Muscle of back (tissue), 11 donors: ENCODE results near the gene LYPD4. TPM values are rescaled to one million over a fixed set of nuclear protein-coding genes. Genes with fewer than 3 reads are reported as not detected.
"Not testable (repeated sequence)": the region's sequence is repeated elsewhere in the genome, so short reads cannot be mapped to it uniquely, and the experiment has no call there.

Experiments used
- DNase-seq, 3 donors: peaks; one replicate each; pipeline versions ENCODE4 v3.0.0 to v3.0.0-alpha.2; 2013
- polyA plus RNA-seq, 10 donors: library from polyadenylated mRNA; unstranded; fragments of 120-200 nt; gene quantifications; one replicate each; pipeline ENCODE4 v1.2.1, GENCODE V29; 2013; ENCODE audit not compliant: insufficient read length in 10 of 10

The LYPD4 gene
- polyA plus RNA-seq, 10 donors, result 0.15 TPM; not detected in 9

DNA sequence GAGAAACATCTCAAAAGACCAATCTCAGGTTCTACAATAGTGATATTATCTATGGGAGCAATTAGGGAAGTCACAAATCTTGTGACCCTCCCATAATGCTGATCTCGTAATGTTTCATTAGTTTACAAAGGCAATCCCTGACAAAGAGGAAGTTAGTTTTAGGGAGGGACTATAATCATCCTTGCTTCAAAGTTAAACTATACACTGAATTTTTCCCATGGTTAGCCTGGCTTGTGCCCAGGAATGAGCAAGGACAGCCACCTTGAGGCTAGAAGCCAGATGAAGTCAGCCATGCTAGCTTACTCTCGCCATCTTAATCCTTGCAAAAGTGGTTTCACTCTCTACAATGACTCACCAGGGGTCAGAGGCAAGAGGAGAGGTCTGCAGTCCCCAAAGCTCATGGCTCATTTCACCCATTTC is 42.7 kb downstream of the LYPD4 start:
- DNase-seq, result no peak

DNA sequence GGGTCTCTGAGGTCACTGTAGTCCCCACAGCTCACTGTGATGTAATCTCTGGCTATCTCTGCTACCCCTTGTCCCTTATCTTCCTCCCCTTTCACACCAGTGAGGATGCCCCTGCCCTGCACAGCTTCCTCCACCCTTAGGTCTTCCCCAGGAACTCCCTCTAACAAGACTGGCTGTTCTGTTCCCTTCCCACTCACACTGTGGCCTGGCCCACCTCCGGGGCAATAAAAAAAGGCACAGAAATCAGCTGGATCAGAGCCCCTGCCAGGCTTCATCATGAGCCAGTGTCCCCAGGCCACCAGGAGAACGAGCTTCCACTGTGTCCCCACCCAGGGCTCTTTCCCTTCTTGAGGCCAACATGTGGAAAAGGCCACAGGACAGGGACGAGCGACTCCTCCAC is 43.5 kb downstream of the LYPD4 start:
- DNase-seq, result no peak

- no peak for DNase-seq
Measured at GRCh38 chr19:41799444-41800000, 45.0 kb downstream of the LYPD4 start.

- DNase-seq, result no peak
Measured at GRCh38 chr19:41796901-41797300, 47.6 kb downstream of the LYPD4 start.

GRCh38 chr19:41796362-41796761 is 48.1 kb downstream of the LYPD4 start, which contains the start of gene CEACAM3:
Gene CEACAM3 (plus strand): TSS chr19:41796587. CDS start chr19:41796678, 91 bp downstream.
- DNase-seq, result no peak

DNA sequence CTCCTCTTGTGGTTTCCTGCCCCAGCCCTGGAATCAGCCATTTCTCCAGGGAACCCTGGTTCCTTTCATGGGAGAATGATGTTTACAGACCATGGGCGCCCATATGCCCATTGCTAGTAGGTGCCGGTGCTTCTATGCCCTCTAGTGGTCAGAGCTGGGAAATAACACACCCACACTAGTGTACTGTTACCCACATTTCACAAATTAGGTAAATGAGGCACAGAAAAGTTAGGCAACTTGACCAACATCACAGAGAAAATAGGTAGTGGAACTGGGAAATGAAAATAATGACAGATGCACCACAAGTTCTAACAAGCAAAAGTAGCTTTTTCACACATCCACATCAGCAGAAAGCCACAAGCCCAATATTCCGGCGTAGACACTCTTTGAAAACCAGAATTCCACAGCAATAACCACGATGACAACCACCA is 49.4 kb downstream of the LYPD4 start:
- peak in 2 of 3 donors; percentile 6 to 19 for DNase-seq

DNA sequence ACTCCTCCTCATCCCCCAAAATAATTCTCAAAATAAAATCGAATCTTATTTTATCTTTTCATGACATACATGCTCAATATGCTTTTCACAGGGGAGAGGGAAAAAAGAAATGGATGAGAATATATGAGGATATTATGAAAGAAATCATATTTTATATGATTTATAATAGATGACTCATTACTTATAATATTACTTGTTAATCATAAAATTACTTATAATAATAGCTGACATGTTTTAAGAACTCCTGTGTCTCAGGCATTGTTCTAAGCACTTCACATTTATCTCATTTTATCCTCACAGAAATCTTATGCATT is 51.1 kb downstream of the LYPD4 start:
- no peak for DNase-seq

GRCh38 chr19:41792513-41793413 is 51.7 kb downstream of the LYPD4 start:
- peak in 2 of 3 donors; percentile 18 to 32 for DNase-seq

DNA sequence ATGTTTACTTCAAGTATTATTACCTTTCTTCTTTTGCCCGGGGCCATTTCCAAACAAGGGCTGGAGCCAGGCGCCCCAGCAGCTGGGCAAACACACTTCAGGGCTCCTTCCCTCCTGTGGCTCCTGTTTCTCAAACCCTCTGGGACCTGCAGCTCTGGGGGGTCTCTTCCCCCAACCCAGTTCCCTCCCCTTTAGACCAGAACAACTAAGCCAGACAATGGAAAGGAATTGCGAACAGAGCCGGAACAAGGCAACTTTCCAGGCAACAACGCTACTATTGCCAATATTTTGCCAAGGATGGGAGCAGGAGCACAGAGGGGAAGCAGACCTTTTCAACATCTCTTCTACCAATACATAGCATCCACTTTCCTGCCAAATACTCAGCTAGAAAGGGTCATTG is 55.4 kb downstream of the LYPD4 start:
- not testable (repeated sequence) for DNase-seq

DNA sequence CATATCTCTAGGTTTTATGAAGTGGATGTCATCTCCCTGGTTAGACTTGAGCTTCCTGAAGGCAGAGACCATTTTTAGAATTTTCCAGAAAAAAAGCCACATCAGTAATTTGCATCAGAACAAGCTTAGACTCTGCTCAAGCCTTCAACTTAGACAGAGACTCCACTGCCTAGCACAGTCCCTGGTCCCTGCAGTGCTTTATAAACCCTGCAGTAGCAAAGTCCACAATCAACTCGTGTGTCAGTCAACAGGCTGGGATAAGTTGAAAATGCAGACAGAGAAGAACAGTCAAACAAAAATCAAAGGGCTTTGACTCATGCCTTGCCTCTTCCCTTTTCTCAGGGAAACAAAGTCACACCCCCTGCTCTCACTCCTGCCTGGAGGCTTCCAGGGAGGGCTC is 56.0 kb downstream of the LYPD4 start:
- not testable (repeated sequence) for DNase-seq

Other genes with a start within 250 kb of the LYPD4 start
- under 1 TPM in 4 of 10 donors, not detected in 6; 0.12 to 0.52 (median 0.34) TPM for gene CEACAM4, start 217.6 kb downstream of the LYPD4 start, polyA plus RNA-seq
- gene CEACAM7, start 156.4 kb downstream of the LYPD4 start, polyA plus RNA-seq, result not detected
- gene CEACAM5, start 136.1 kb downstream of the LYPD4 start, polyA plus RNA-seq, result under 1 TPM in 5 of 10 donors, not detected in 5; 0.05 to 0.78 (median 0.14) TPM
- under 1 TPM in 9 of 10 donors, not detected in 1; 0.08 to 0.40 (median 0.26) TPM for gene CEACAM6, start 89.2 kb downstream of the LYPD4 start, polyA plus RNA-seq
- gene CEACAM3, start 48.1 kb downstream of the LYPD4 start, polyA plus RNA-seq, result under 1 TPM in 2 of 10 donors, not detected in 8; 0.13 to 0.18 TPM
- under 1 TPM in 2 of 10 donors, not detected in 8; 0.16 to 0.43 TPM for gene DMRTC2, start 359 bp upstream of the LYPD4 start, polyA plus RNA-seq
- 1,000 to 10,000 TPM; 1,506 to 2,735 (median 2,171) TPM for gene RPS19, start 15.6 kb upstream of the LYPD4 start, polyA plus RNA-seq
- gene CD79A, start 32.6 kb upstream of the LYPD4 start, polyA plus RNA-seq, result 1 to 10 TPM in 5 of 10 donors, under 1 TPM in 5; 0.39 to 2.2 (median 1.2) TPM
- gene ARHGEF1, start 38.5 kb upstream of the LYPD4 start, polyA plus RNA-seq, result 10 to 100 TPM; 26.4 to 58.8 (median 43.1) TPM
- gene ERFL, start 83.8 kb upstream of the LYPD4 start, polyA plus RNA-seq, result under 1 TPM in 9 of 10 donors, not detected in 1; 0.07 to 0.29 (median 0.20) TPM
- gene RABAC1, start 114.6 kb upstream of the LYPD4 start, polyA plus RNA-seq, result 100 to 1,000 TPM in 2 of 10 donors, 10 to 100 TPM in 8; 44.2 to 104 (median 59.9) TPM
- gene ATP1A3, start 149.5 kb upstream of the LYPD4 start, polyA plus RNA-seq, result 1 to 10 TPM in 3 of 10 donors, under 1 TPM in 7; 0.20 to 1.1 (median 0.61) TPM
- gene GRIK5, start 225.5 kb upstream of the LYPD4 start, polyA plus RNA-seq, result 1 to 10 TPM; 1.8 to 4.3 (median 3.1) TPM
- 10 to 100 TPM in 4 of 10 donors, 1 to 10 TPM in 6; 7.5 to 14.1 (median 9.5) TPM for gene ZNF574, start 231.5 kb upstream of the LYPD4 start, polyA plus RNA-seq